Endothelial cell of coronary artery (primary cell): Measurements from ENCODE around the gene CD83. TPM values are rescaled to one million over a fixed set of nuclear protein-coding genes. Genes with fewer than 3 reads are reported as not detected.

Source experiments
- total RNA-seq: library from RNA; depleted of rRNA; stranded (reverse); fragments of >200 nt; gene quantifications from 2 replicates; pipeline ENCODE4 v1.2.3, GENCODE V29; 2014

CD83 gene, protein sequence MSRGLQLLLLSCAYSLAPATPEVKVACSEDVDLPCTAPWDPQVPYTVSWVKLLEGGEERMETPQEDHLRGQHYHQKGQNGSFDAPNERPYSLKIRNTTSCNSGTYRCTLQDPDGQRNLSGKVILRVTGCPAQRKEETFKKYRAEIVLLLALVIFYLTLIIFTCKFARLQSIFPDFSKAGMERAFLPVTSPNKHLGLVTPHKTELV
- total RNA-seq = 0.19 and 0.63 TPM in 2 replicates

DNA sequence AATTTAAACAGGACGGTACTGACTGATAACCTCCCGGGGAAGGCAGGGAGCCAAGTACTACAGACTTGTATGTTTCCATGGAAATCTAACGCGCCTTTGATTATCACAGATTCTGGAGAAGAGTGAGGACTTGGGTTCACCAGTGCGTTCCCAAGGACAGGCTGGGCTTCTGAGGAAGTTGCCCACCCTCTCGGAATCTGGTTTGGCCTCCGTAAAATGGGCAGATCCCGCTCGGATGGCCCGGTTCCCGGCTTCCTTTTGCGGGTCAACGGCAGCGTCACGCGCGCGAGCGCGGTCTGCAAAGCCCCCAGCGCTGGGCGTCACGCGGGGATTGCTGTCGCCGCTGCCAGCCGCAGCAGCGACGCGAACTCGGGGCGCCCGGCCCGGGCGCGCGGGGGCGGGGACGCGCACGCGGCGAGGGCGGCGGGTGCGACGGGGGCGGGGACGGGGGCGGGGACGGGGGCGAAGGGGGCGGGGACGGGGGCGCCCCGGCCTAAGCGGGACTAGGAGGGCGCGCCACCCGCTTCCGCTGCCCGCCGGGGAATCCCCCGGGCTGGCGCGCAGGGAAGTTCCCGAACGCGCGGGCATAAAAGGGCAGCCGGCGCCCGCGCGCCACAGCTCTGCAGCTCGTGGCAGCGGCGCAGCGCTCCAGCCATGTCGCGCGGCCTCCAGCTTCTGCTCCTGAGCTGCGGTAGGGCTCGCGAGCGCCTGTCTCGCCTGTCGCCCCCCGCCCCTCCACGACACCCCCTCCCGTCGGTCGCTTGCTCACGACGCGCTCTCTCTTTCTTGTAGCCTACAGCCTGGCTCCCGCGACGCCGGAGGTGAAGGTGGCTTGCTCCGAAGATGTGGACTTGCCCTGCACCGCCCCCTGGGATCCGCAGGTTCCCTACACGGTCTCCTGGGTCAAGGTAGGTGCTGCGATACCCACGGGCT is at the start of gene CD83:
CD83 (plus strand) TSS at position 615 of the 933 bp plus-strand sequence; CDS start at position 655, 40 bp downstream.

Other genes with a start within 250 kb of the CD83 start
- under 0.01 TPM in 2 replicates for gene RNF182, start 192.8 kb upstream of the CD83 start, total RNA-seq